Urothelium cell line (cell line): ENCODE results near the gene LRP2.
A peak's percentile ranks its signal among the peaks of the same experiment; 100 is the strongest.
"Not testable (repeated sequence)": the region's sequence is repeated elsewhere in the genome, so short reads cannot be mapped to it uniquely, and the experiment has no call there.

Experiments used
- DNase-seq: peaks from one replicate; pipeline ENCODE4 v3.0.0; 2011; ENCODE audit warnings: low spot score, mixed read lengths
- FAIRE-seq: peaks from 2 replicates; lab custom pipeline; 2011; peaks lifted over from hg19 to GRCh38; lab: Jason Lieb, UNC

The LRP2 gene

DNA sequence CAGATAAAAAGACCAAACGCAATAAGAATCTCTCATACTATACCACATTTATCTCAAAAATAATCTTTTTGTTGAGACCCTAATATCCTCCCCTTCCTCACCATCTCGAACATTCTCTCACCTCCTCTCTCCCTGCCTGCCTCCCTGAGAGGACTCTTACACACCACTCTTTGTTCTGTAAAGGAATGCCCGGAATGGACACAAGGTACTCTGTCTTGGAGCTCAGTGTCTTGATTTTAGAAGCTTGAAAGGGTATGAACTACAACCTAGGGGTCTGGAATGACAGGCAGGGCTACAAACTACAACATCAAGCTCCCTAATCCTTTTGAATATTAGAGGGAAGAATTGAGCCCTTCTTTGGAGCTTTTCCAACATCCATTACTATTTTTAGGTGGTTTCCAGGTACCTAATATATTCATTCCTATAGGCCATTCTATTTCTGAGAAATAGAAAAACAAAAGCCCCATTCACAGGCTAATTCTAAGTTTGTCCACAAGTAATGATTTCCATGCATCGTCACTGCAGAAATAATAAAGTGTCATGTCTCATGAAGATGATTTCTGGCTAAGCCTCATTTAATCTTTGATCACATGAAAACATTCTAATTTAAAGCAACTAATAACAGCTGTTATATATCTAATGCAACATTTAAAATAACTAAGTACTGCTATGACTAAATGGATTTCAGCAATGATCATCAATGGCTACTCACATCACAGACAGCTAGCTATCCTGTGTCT, 60.6 kb downstream of the LRP2 start:
- FAIRE-seq (no peak), DNase-seq (no peak)

DNA sequence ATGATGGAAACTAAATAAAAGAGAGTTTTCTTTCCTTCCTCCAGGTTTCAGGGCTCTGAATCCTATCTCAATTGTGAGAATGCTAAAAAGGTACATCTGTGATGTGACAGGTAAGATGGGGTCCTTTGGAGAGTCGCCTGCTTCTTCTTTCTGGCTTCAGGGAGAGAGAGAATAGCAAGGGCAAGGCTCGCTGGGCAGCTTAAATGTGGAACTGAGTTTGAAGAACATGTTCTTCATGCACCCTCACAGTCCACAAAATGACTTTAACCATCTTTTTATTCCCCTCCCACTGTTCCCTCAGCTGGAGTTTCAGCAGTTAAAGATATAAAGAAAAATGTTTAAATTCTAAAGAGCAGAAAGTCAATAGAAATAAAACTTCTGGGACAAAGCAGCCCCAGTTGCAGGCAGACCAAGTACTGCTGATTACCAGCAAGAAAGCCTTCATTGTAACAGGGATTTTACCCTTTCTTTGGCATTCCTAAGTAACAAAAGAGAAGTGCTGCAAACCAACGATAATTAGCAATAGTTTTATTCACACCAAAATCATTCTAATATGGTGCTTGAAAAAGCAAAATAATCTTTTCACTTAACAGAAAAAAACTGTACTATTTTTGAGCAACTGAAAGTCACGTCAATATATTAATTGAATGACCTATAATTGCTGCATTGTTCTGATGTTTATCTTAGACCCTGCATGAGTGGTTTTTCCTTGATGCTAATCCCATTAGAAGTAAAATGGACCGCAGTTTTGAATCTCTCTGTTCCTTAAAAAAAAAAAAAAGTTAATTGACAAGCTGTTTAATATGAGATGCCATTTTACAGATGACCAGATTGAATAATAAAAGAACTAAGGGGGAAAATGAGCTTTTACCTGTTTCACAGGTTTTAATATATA, 61.5 kb downstream of the LRP2 start:
- FAIRE-seq (no peak), DNase-seq (no peak)

DNA sequence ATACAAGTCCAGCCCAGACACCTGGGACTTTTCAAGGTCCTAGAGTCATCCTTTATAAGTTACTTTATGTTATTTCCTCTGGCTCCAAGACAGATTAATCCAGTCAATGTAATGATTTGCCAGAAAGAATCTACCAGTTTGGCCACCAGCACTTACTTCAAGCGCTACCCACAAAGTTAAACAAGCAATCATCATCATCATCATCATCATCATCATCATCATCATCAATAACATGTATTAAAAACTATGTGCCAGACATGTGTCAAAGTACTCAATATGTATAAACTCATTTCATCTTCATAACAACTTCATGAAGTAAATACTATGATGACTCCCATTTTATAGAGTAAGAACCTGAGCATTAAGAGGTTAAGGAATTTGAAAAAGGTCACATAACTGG, 64.3 kb downstream of the LRP2 start:
- DNase-seq: no peak
- FAIRE-seq: no peak

DNA sequence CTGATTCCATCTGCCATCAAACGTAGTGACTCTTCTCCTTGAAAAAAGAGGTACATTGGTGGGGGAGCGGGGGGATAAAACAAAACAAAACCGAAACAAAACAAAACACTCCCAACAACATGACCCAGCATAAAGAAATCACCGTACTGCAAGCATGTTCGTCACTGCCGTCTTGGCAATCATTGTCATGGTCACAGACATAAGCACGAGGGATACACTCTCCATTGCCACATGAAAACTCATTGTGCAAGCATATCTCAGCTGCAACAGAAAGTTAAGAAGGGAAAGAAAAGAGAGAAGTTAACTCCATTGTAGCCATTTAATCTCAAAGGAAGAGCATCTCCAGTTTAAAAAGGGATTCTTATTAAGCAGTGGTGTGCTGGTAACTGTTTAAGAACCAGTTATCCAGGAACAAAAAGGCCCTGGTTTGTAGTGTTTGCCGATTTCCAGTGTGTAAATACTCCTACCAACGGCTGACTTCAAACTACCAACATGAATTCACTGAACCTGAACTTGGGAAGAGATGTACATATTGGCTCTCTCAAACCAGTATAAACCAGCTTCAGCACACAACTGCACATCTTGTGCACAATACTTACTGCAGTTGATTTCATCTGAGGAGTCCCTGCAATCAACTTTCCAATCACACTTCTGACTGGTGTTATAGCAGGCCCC, 68.2 kb downstream of the LRP2 start:
- DNase-seq: no peak
- no peak for FAIRE-seq

DNA sequence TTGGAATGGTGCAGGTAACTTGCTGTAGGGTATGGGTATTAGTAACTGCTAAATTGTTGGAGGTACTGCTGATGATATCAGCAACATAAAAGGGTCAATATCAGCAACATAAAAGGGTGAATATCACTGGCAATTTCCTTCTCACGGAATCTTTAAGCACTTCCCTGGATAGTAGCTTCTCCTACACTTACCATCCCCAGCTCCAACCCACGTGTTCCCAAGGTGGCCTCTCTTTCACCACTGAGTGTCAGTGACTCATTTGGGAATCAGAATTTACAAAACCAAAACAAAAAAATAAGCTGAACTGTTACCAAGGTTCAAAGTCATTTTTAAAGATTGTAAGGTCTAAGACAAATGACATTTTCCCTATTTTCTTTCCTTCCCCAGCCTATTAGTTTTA, 70.8 kb downstream of the LRP2 start:
- DNase-seq: no peak
- no peak for FAIRE-seq

DNA sequence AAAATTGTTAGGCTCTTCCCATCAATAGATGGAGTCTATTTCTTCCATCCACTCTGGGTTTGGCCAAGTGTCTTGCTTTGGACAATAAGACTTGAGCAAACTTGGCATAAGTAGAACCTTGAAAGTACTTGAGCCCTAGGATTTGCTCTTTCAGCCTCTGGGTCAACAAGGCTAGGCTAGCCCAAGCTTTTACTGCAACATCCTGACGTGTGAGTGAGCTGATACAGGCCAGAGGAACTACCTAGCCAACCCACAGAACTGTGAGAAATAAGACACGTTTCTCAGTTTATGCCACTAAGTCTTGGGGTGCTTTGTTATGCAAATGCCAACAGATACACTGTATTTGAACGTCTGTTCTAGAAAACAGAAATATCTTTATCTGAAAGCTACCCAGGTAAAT, 71.9 kb downstream of the LRP2 start:
- FAIRE-seq: no peak
- DNase-seq: no peak

DNA sequence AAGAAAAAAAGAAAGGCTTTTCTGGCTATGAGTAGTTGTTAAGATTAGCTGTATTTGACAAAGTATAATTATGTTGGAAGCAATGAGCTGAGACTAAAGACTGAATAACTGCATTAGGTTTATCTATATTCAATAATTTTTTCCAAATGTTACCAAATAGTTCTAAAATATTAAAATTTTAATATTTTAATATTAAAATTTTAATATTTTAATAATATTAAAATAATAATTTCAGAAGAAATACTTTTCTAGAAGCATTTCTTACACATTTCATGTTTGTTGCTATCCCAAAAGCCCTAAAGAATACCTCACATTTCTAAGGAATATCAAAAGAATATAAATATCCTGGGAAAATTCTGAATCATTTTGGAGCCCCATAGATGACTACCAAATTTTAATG, 74.7 kb downstream of the LRP2 start:
- FAIRE-seq: no peak
- no peak for DNase-seq

DNA sequence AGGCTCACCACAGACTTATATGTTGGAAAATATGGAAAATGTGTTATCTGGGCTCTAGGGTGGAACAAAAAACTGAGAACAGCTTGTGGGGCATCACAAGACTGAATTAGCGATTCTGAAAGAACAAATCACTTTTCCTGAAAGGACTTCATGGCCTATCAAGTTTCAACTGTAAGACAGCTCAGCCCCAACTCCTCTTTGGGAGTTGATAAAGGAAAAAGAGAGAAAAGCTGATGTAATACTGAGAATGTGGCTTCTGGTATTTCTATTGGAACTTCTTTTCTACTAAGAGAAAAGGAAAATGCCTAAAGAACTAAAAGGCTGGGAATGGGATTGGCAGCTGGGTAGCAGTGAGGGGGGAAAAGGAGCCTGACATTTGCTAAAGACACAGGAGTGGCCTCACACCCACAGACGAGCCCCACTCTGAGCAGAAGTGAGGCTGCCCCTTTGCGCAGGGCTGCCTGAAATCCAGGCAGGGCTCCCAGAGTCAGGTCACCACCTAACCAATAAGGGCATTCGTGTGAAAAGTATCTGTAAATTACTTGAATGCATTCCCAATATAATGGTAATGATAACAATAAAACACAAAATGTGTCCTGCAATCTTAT, 75.6 kb downstream of the LRP2 start:
- DNase-seq: no peak
- FAIRE-seq: no peak

DNA sequence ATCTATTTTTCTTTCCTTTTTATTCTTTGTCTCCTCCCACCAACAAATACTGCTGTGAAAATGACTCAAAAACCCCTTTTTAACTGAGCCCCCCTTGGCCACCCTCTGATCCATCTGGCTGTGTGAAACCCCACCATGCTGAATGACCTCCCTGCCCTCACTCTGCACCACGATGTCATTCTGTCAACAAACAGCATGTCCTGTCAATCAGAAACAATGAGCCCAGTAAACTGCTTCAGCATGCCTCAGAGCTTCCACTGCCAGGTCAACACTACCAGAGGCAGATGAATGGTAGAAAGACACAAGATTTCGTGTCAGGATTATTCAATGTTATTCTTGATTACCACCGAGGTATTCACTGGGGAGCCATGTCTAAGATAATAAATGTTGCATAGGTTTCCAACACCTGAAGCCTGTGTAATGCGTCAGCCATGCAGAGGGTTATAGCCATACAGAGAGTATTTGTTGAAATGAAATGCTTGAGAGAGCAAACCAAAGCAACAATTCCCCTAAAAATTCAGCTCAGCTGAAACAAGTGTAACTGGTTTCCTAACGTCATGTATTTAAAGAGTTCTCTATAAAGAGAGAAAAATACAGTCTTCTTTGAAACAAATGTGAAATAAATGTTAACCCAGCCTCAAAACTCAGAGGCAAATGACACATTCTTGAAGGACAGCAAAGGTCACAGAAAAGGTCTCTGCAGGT, 76.7 kb downstream of the LRP2 start:
- FAIRE-seq (no peak), DNase-seq (no peak)

DNA sequence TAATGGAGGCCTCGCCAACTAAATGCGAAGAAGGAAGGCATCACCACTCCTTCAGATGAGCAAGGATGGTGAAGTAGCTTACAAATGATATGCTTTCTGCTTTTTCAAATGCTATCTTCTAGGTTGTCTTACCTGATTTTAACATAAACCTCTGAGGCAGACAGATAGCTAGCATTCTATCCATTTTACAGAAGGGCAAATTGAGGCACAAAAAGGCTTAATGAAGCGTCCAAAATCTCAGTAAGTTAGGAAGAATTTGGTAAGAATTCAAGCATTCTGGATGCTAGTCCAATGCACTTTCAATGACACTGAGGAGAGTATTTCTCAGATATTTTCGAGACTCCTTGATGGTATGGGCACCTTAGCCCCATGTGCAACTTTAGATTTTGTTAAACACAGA, 81.8 kb downstream of the LRP2 start:
- no peak for DNase-seq
- no peak for FAIRE-seq

DNA sequence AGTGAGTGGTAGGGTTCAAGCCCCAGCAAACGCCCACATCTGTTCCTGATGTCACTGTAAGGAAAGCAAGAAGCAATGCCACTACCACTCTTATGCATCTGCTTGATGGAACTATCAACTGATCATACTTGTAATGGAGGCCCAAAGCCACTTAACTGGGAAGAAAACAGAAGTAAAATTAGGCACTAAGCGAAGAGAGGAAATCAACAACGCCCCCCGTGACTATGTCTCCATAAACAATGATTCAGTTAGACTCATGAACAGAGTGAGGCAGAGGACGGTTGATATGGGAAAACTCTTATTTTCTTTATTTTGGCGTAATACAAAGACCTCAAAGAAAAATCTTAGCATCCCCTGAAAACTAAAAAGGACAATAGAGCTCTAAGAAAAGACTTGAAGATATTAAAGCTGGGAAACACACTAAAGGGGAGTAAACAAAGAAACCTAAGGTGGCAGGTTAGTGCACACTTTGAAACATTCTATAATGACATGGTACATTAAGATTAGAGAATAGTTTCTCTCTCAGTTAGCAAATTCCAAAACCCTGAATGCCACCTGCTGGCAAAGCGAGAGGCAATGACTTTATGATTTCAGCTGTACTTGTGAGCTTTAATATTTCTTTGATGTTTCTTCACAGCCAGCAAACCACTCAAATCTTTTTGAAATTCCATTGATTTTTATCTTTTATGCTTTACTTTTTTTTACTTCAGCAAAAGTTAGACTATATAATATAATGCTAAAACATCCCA, 86.5 kb downstream of the LRP2 start:
- FAIRE-seq (no peak), DNase-seq (no peak)

DNA sequence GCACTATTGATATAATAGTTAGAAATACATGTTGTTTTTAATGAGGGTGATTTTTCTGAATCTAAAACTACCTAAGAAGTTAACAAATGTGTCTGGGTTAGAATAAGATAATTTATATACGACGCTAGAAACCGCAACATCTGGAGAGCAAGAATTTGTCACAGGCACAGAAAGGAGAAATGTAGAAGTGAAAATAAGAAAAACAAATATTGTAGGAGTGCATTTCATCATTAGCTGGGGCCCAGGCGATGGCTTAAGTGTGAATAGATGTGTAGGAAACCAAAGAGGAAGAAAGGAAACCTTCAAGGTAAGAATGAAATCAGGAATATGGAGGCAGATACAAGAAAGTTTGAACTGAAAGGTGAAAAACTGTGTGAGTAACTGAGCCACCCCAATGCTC, 90.3 kb downstream of the LRP2 start:
- no peak for FAIRE-seq

DNA sequence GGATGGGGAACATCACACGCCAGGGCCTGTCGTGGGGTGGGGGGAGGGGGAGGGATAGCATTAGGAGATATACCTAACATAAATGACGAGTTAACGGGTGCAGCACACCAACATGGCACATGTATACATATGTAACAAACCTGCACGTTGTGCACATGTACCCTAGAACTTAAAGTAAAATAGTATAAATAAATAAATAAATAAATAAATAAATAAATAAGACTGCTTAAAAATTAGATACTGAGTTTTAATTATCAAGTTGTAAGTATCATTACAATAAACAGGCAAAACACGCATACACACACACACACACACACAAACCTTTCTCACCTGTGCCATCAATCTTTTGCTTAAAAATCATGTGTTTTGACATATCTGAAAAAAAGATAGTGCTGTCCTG, 91.8 kb downstream of the LRP2 start:
- DNase-seq, FAIRE-seq: not testable (repeated sequence)

More for the DNA sequence above, 90.3 kb downstream of the LRP2 start:
- no peak for DNase-seq

DNA sequence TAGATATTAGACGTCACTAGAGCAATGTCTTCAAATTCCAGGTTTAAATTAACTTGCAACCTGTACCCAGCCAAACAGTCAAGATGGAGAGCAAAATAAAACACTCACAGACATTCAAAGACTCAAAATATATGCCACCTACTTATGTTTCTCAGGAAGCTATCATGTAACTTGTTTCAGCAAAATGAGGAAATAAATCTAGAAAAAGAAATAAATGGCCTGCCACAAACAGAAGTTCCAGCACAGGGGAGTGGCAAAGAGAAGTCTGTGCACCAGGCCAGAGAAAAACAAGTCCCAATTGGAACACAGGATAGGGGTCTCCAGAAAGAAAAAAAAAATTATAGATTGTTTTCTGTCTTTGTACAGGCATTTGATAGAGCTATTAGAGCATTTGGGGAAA, 96.7 kb downstream of the LRP2 start:
- FAIRE-seq (no peak), DNase-seq (no peak)

DNA sequence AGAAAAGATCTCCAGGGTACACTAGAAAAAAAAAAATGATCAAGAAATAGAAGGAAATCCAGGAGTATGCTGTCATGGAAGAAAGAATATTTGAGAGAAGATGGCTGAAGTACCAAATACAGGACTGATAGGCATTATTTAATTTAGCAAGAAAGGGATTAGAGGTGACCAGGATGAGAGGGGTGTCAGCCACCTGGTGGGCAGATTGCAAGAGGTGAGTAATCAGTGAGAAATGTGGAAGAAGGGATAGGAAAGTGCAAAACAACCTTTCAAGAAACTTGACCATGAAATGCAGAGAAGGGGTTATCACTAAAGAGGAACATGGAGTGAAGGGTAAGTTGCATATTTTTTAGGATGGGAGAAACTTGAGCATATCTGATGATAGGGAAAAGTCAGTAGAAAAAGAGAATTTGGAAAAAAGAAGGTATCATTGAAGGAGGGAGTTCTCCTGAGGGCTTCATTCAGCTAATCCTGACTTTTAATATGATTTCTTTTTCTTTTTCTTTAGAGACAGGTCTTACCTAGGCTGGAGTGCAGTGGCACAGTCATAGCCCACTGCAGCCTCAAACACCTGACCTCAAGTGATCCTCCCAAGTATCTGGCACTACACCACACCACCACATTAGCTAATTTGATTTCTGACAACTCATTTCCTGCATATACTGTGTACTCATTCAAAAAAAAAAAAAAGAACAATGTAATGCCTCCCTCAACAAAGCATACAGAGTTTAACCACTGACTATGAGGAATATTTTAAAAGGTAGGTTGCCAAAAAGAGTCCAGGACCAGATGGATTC, 101.3 kb downstream of the LRP2 start:
- DNase-seq (peak; percentile 16), FAIRE-seq (no peak)

DNA sequence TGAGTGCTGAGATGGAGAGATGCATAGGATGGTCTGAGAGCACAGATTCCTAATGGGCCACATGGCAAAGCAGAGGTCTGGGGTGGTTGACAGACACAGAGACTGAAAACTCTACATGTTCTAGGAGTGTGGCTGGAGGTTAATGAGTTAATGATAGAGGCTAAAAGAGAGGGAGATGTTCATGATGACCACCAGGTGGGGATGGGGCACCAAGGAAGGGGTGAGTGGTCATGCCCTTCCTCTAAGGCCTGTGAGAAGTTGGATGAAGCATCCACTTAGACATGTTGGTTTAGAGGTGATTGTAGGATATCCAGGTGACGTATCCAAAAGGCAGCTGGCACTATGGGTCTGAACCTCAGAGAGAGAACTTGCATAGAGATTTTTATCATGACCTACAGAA, 102.1 kb downstream of the LRP2 start:
- DNase-seq: no peak

DNA sequence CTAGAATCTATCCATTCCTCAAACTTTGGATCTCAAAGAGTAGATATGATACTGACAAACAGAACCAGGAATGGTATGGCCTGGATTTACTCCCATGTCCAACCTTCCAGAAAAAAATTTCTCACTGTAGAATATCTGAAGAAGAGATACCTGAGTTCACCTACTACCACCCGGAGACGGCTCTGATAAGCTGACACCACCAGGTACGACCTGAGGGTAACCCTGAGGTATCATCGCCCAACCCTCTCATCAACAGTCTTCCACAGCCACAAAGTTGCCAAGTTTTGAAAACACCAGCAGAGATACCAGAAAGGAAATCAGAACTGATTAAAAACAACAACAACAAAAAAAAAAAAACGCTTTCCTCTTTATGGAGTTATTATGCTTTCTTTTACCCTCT, 102.9 kb downstream of the LRP2 start:
- no peak for FAIRE-seq

More for the DNA sequence above, 102.1 kb downstream of the LRP2 start:
- FAIRE-seq: no peak

DNA sequence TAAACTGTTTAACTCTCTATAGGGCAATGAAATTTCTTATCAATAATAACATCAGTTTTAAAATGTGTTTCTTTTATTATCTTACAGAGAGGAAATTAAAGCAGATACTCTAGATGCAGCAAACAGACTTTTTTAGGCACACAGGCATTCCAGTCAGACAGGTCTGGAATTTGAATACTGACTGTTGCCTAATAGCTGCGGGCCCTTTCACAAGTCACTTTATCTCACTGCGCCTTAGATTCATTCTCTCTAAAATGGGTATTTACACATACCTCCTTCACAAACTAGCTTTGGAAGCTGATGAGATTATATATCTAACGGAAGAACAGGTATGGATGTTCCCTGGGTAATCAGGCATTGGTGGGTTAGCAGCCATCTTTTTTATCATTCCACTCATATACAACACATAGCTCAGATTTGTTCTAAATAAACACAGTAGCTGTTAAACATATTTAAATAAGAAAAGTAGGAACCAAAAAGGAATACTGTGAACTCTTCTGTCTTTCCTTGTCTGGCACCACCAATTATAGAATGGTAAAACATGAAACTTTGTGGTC, 104.2 kb downstream of the LRP2 start:
- FAIRE-seq (no peak), DNase-seq (no peak)

More for the DNA sequence above, 102.9 kb downstream of the LRP2 start:
- no peak for DNase-seq

DNA sequence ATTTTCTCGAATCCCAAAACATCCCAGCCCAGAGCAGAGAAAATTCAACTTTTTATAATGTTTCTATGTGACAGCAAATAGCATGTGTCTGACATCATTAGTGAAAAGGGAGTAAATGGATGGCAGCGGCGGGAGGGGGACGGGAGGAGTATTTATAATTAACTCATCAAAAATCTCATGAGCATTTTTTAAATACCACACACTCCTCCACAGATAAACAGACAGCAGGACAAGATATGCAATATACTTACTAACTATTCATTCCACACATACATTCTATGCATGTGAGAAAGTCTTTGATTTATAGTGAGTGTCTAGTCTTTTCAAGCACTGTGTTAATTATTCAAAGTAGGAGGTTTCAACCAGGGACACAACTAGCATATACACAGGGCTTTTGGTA, 107.6 kb downstream of the LRP2 start:
- DNase-seq (no peak), FAIRE-seq (no peak)
